ENCODE data around the gene ATRNL1.

DNA sequence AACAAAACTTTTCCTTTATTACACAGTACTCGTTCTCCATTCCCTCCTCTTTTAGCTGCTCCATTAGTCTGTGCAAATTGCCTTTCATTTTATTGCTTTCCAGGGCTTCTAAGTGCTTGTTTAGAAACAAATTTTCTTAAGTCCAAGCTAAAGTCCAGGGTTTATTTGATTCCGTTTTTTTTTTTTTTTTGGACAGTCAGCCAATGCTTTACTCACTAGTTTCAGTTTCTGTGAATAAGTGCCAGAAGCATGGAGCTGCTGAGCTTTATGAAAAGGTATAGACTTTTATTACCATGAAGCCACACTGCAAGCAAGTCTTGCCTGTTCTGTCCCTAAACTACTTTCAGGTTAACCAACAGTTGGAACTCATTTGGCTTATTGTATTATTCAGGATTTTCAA, 724.8 kb downstream of the ATRNL1 start:
- TF ChIP-seq ZNF274 (IDR thresholded peaks at IDR 0.05; ENCODE audit: low read depth, low read length) (no peak), YY1 (IDR thresholded peaks at IDR 0.05; ENCODE audit: insufficient read depth, insufficient read length) (no peak), SUZ12 (IDR thresholded peaks at IDR 0.05; ENCODE audit: extremely low read depth, insufficient read depth, insufficient read length) (no peak)

All from NT2/D1 (cell line).